Epithelial cell of esophagus (primary cell): ENCODE results near the gene FAM227B.

ENCODE experiments used
- DNase-seq: peaks from one replicate; pipeline ENCODE4 v3.0.0; 2010; ENCODE audit warnings: low read depth
- H3K4me3 ChIP-seq: 2 replicates; pipeline ENCODE4 v1.5.1; 2011; ENCODE audit warnings: mild to moderate bottlenecking, low read length, control low read depth
- CTCF ChIP-seq: IDR thresholded peaks from 2 replicates; pipeline ENCODE4 v1.5.1; 2011; ENCODE audit warnings: low read depth, mild to moderate bottlenecking, low read length, control low read depth, inconsistent platforms; ENCODE audit not compliant: insufficient read depth; ENCODE audit errors: missing control alignments

Gene FAM227B

GRCh38 chr15:49290191-49290590 is 330.4 kb downstream of the FAM227B start:
- H3K4me3 ChIP-seq = no peak overlapping the region
- DNase-seq = no peak
- TF ChIP-seq CTCF = no peak

- DNase-seq = no peak
- no peak for TF ChIP-seq CTCF
- H3K4me3 ChIP-seq = no peak overlapping the region
Observed at GRCh38 chr15:49288391-49288790, 332.2 kb downstream of the FAM227B start.

- no peak for TF ChIP-seq CTCF
- DNase-seq = no peak
Observed at GRCh38 chr15:49287481-49287880, 333.1 kb downstream of the FAM227B start.

GRCh38 chr15:49286649-49287404 is 333.8 kb downstream of the FAM227B start:
- TF ChIP-seq CTCF = no peak
- H3K4me3 ChIP-seq = no peak overlapping the region
- no peak for DNase-seq

More at GRCh38 chr15:49287481-49287880, 333.1 kb downstream of the FAM227B start:
- no peak overlapping the region for H3K4me3 ChIP-seq

- DNase-seq = no peak
- TF ChIP-seq CTCF = no peak
- no peak overlapping the region for H3K4me3 ChIP-seq
Observed at GRCh38 chr15:49282366-49282765, 338.3 kb downstream of the FAM227B start.

GRCh38 chr15:49279521-49280456 is 340.8 kb downstream of the FAM227B start:
- no peak for TF ChIP-seq CTCF
- DNase-seq = peak; percentile 3
- no peak overlapping the region for H3K4me3 ChIP-seq
